Choroid plexus epithelial cell (primary cell): Measurements from ENCODE around the gene HSD17B3.

Experiments
- DNase-seq: peaks from one replicate; pipeline ENCODE4 v3.0.0-alpha.2; 2010; ENCODE audit warnings: low read depth
- H3K4me3 ChIP-seq: 2 replicates; pipeline ENCODE4 v1.5.1; 2011; ENCODE audit warnings: low read depth, mild to moderate bottlenecking, control low read depth, low read length, moderate library complexity
- TF ChIP-seq, protein P1 (sequence below): conservative IDR thresholded peaks from 2 replicates; pipeline ENCODE4 v1.5.1; 2011; ENCODE audit warnings: low read depth, mild to moderate bottlenecking, control low read depth, inconsistent platforms, low read length, moderate library complexity

HSD17B3 gene

DNA sequence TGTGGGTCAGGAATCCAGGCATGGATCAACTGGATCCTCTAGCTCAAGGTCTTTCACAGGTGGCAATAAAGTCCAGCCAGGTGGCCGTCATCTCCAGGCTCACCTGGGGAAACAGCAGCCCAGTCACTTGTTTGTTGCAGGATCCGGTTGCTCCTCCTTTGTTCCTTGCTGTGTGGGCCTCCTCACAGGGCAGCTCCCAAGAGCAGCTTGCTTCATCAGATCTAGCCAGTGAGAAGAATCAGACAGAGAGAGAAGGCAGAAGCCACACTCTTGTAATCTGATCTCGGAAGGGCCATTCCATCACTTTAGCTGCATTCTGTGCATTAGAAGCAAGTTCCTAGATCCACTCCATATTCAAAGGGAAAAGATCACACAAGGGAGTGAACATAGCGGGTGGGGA, 3.2 kb upstream of the HSD17B3 start:
- peak; percentile 47 for DNase-seq
- TF ChIP-seq, protein P1, sequence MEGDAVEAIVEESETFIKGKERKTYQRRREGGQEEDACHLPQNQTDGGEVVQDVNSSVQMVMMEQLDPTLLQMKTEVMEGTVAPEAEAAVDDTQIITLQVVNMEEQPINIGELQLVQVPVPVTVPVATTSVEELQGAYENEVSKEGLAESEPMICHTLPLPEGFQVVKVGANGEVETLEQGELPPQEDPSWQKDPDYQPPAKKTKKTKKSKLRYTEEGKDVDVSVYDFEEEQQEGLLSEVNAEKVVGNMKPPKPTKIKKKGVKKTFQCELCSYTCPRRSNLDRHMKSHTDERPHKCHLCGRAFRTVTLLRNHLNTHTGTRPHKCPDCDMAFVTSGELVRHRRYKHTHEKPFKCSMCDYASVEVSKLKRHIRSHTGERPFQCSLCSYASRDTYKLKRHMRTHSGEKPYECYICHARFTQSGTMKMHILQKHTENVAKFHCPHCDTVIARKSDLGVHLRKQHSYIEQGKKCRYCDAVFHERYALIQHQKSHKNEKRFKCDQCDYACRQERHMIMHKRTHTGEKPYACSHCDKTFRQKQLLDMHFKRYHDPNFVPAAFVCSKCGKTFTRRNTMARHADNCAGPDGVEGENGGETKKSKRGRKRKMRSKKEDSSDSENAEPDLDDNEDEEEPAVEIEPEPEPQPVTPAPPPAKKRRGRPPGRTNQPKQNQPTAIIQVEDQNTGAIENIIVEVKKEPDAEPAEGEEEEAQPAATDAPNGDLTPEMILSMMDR: no peak
- no peak overlapping the region for H3K4me3 ChIP-seq

DNA sequence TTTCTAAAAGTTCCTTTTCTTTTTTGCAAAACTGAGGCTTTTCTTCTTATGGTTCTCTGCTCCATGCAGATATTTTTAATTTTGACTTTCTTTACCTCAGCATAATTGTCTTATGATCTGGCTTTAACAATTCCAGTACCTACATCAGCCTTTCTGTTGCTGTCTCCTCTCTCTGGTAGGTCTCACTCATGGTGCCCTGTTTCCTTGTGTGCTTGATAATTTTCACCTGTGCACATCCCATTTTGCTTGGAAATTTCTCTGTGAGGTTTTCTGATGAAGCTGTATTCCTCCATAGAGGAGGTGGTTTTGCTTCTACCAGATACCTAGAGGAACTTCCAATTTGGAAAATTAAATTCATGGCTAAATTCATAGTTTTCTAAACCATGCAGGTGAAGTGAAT, 2.3 kb upstream of the HSD17B3 start:
- H3K4me3 ChIP-seq: no peak overlapping the region
- TF ChIP-seq, protein P1: no peak
- DNase-seq: no peak

DNA sequence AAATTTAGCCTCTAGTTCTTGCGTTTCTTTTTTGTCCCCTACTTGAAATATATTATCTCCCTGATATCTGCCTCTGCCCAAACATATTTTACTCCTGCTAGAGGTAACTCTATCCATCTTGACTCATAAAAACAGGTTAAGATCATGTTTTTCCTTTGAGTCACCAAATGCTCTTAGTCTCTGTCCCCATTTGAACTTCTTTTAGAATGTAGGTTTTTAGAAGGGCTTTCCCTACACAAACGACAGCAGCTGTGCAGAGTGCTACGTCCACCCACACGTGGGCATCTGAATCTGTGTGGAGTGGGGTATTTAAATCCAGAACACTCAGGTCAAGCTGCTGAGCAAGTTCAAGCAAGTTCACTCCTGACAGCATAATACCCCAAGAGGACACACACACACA, 2.2 kb downstream of the HSD17B3 start:
- TF ChIP-seq, protein P1: no peak
- DNase-seq: peak; percentile 63
- H3K4me3 ChIP-seq: no peak overlapping the region

DNA sequence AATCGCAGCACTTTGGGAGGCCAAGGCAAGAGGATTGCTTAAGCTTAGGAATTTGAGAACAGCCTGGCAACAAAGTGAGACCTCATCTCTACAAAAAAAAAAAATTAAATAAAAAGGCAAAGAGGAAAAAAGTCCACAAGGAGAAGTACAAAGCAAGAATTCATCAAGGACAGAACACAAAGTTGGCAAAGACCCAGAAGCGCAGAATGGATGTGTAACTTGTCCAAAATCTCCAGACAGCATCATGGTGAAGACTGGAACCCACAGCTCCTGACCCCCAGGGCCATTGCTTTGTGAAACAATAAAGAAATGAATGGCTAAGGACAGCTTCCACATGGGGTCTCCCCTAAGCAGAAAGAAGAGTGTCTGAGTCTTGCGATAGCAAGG, 7.8 kb downstream of the HSD17B3 start:
- H3K4me3 ChIP-seq: no peak overlapping the region
- DNase-seq: no peak
- TF ChIP-seq, protein P1: no peak

DNA sequence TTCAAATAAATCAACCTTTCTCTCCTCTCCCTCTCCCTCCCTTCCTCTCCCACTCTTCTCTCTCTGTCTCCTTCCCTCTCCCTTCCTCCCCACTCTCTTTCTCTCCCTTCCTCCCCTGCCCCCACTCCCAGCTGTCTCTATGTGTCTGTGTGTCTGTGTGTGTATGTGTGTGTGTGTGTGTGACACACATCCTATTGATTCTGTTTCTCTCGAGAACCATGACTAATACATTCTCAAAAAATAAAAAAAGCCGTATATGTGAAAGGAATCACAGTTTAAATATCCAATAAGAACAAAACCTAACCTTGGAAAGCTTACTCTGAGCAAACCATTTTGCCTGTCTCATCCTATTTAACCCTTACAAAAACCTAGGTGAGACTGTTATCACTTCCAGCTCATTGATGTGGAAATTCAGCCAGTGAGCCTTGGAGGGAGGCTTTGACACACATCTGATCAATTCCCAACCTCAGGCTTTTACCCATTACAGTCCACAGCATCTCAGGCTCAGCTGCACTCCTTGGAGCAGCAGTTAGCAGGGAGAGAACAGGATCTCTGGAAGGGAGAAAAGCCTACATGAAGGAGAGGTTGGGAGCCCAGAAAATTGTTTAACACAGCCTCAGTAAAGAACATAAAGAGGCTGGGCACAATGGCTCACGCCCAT, 8.3 kb downstream of the HSD17B3 start:
- no peak overlapping the region for H3K4me3 ChIP-seq
- TF ChIP-seq, protein P1: no peak
- peak; percentile 26 for DNase-seq

DNA sequence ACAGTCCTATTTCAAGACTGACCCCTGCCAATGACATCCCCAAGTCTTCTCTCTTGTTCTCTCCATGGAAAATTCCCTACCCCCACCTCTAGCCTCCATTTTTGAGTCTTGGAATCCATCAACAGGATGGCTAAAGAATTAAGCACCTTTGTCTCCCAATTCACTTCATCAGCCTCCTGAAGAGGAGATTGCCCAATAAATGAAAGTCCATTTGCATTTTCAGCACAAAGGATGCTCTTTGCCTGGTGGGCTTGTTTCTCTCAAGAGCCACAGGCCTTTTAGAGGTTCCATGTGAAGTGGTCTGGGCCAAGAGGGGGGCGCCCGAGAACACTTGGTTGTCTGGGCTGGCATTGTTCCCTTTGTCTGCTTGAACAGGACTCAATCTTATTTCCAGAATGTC, 12.6 kb downstream of the HSD17B3 start:
- DNase-seq: no peak
- H3K4me3 ChIP-seq: no peak overlapping the region
- TF ChIP-seq, protein P1: no peak

DNA sequence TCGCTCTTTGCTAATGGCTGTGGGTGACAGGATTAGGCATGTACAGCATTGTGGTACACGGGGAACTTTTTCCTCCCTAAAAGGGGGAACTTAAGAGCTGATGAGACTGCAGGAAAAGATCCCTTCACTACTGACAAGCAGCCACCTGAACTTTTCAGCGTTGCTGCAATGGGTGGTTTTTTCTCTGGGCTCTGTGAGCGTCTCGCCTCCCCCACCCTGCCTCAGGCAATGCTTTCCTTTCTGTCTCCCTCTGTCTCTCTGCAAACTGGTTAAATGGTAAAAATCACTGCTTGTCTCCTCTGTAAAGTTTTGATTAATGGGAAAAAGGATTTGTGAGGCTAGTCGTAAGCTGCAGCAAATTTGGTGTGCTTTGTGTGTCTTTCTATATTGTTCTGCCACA, 20.3 kb downstream of the HSD17B3 start:
- TF ChIP-seq, protein P1: no peak
- H3K4me3 ChIP-seq: no peak overlapping the region
- DNase-seq: no peak
